ENCODE measurements around the gene CEP83.

The CEP83 gene

GRCh38 chr12:94266796-94267536, 192.7 kb downstream of the CEP83 start:
- peak; percentile 68 for DNase-seq (ENCODE audit: low spot score)

GRCh38 chr12:94265966-94266745, 193.5 kb downstream of the CEP83 start:
- DNase-seq (ENCODE audit: low spot score) = peak; percentile 65

- peak; percentile 35 for DNase-seq (ENCODE audit: low spot score)
Observed at GRCh38 chr12:94265539-94265938, 194.1 kb downstream of the CEP83 start.

GRCh38 chr12:94264736-94265485, 194.8 kb downstream of the CEP83 start:
- no peak for DNase-seq (ENCODE audit: low spot score)

- DNase-seq (ENCODE audit: low spot score) = no peak
Observed at GRCh38 chr12:94263905-94264561, 195.6 kb downstream of the CEP83 start.

- DNase-seq (ENCODE audit: low spot score) = no peak
Observed at GRCh38 chr12:94263011-94263811, 196.5 kb downstream of the CEP83 start.

- DNase-seq (ENCODE audit: low spot score) = peak; percentile 91
Observed at GRCh38 chr12:94262228-94263010, 197.2 kb downstream of the CEP83 start.

GRCh38 chr12:94261786-94262185, 197.9 kb downstream of the CEP83 start:
- DNase-seq (ENCODE audit: low spot score) = no peak

- no peak for DNase-seq (ENCODE audit: low spot score)
Observed at GRCh38 chr12:94261119-94261518, 198.5 kb downstream of the CEP83 start.

- no peak for DNase-seq (ENCODE audit: low spot score)
Observed at GRCh38 chr12:94260717-94261116, 198.9 kb downstream of the CEP83 start.

- DNase-seq (ENCODE audit: low spot score) = no peak
Observed at GRCh38 chr12:94260017-94260416, 199.7 kb downstream of the CEP83 start.

- DNase-seq (ENCODE audit: low spot score) = no peak
Observed at GRCh38 chr12:94258593-94258992, 201.1 kb downstream of the CEP83 start.

Measured in AG20443 (cell line).